HUDEP-2 (cell line): ENCODE measurements around the gene ANKLE2.

Experiments used
- DNase-seq, 76 experiments: peaks; one replicate each; lab custom pipeline; 2025; ENCODE audit not compliant: unreplicated experiment in 76 of 76; lab: John Stamatoyannopoulos, UW

ANKLE2 gene

GRCh38 chr12:132723015-132723763 lies 38.4 kb downstream of the ANKLE2 start:
- DNase-seq: no peak

DNA sequence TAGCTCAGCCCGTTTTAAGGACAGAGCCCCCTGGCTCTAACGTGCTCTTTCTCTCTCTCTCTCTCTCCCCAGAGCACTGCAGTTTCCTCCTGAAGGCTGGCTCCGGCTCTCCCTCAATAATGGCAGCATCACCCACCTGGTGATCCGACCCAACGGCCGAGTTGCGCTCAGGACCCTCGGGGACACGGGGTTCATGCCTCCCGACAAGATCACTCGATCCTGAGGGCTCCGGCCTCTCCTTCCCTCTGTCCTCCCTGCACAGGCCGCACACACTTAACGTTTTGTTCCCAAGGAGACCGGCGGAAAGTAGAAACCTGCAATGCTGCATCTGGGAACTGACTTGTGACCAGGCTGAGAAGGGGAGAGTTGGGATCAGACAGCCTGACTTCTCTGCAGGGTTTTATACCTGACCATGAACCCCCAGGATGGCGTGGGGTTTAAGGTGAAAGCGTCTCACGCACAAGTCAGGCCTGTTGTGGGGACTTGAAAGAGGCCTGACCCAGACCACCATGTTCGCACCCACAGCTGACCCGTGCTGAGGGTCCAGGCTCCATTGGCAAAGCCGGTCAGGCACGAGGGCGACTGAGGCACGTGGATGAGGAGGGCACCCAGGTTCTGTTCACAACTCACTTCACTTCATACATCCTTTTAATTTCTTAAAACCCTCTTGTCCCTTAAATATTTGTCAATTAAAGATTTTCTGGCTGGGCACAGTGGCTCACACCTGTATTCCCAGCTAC lies 40.9 kb downstream of the ANKLE2 start:
- no peak for DNase-seq

DNA sequence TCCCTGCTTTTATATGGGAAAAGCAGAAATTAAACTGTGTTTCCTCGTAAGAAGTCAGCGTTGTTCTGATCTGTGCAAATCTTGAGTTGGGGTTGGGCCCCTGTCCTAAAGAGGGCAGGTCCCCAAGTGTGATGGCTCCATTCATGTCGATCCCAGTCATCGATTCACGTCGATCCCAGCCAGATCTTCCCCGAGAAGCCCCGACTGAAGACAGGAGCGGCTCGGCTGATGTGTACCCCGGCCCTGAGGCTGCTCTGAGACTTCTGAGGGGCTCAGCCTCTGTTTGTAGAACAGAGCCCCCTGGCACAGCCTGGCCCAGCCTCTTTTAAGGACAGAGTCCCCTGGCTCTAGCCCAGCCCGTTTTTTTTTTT lies 41.7 kb downstream of the ANKLE2 start:
- DNase-seq: no peak

GRCh38 chr12:132719141-132719953 lies 42.3 kb downstream of the ANKLE2 start:
- DNase-seq: no peak

- DNase-seq: no peak
Observed at GRCh38 chr12:132718644-132719043, 43.0 kb downstream of the ANKLE2 start.

DNA sequence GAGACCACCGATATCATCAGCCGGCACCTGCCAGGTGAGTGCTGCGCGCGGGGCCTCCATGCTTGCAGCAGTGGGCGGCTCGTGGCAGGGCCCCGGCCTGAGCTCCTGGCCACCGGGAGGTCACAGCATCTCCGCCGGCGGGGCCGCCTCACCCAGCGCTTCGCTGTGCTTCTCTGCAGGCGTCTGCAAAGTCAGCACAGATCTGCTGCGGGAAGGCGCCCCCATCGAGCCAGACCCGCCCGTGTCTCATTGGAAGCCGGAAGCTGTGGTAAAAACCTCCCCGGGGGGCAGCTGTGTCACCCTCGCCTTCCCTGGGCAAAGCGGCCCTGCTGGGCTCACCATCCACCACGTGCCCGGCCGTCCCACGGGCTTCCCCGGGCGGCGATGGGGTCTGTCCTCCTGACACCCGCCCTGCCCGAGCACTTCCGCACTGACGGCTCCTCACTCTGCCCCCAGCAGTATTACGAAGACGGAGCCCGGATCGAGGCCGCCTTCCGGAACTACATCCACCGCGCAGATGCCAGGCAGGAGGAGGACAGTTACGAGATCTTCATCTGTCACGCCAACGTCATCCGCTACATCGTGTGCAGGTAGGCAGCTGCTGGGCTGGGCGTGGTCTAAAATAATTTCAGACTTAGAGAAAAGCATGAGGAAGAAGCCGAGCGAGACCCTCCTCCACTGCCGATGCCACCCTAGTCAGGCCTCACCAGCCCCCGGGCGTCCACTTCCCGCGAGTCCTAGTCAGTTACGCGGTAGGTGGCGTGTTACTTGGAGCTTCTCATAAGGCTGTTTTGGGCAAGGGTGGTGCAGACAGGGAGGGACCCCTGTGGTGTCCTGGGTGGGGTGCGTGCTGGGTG lies 43.9 kb downstream of the ANKLE2 start:
- DNase-seq: no peak

DNA sequence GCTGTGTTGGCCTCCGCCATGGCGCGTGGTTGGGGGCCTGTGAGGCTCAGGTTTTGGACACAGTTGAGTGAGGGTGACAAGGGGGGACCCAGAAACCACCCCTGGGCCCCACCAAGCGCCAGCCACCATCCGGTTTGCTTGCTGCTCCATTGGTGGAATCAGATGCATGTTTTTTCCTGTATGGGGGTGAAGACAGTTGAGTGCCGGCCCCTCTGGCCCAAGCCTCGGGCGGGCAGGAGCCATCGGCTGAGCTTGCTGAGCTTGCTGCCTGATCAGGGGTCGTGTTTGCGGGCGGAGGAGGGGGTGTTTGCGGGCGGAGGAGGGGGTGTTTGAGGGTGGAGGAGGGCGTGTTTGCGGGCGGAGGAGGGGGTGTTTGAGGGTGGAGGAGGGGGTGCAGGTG lies 44.6 kb downstream of the ANKLE2 start:
- DNase-seq: no peak

- no peak for DNase-seq
Observed at GRCh38 chr12:132716356-132716755, 45.3 kb downstream of the ANKLE2 start.

DNA sequence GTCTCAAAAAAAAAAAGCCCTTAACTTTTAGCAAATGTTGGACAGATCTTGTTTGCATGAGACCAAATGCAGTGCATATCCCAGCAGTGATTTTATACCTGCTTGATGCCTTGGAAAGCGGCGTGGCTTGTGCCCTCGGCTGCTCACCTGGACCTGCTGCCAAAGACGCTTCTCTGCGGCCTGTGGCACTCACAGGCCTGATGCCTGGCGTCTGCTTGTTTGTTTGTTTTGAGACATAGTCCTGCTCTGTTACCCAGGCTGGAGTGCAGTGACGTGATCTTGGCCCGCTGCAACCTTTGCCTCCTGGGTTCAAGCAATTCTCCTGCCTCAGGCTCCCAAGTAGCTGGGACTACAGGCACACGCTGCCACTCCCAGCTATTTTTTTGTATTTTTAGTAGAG lies 45.8 kb downstream of the ANKLE2 start:
- DNase-seq: no peak

DNA sequence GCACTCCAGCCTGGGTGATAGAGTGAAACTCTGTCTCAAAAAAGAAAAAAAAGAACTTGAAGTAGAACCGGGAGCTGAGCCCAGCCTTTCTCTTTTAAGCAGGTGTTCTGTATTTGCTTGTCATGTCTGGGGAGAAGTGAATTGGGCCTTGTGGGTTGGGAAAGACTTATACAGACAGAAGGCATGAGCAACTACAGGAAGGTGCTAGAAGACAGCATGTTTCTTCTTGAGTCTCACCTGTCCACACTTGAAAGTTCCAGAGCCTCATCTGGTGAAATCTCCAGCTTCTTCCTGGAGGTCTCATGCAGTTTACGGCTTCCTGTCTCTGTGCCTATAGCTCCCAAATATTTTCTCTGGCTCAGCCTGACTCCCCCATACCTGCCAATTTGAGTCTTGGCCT lies 48.5 kb downstream of the ANKLE2 start:
- no peak for DNase-seq

GRCh38 chr12:132711080-132711843 lies 50.4 kb downstream of the ANKLE2 start:
- DNase-seq: peak in 15 of 76 experiments; percentile 12 to 34 (median 18)

- peak in 70 of 76 experiments; percentile 6 to 81 (median 58) for DNase-seq
Observed at GRCh38 chr12:132710405-132711079, 51.1 kb downstream of the ANKLE2 start, which contains the start of gene PGAM5. TSS of gene PGAM5 (plus strand) at chr12:132710842. CDS start at chr12:132710877, 35 bp downstream.

GRCh38 chr12:132710043-132710404 lies 51.6 kb downstream of the ANKLE2 start:
- peak in 1 of 76 experiments; percentile 29 for DNase-seq

DNA sequence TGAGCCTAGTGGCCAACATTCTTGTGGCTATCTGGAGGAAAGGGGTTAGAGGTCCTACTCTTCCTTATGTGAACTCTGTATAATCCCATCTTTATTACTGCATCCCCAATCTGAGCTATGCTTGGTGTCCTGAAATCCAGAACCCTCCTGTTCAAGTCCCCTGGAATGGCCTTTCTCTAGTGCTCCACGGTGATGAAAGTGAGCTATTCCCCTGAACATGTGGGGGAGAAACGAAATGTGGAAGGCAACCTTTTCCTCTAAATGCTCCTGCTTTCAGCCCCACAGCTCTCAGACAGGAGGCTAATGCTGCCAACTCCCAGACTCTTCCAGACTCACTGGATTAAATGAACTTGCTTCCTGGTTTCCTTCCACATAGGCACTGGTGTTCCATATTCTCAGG lies 53.5 kb downstream of the ANKLE2 start:
- DNase-seq: no peak

DNA sequence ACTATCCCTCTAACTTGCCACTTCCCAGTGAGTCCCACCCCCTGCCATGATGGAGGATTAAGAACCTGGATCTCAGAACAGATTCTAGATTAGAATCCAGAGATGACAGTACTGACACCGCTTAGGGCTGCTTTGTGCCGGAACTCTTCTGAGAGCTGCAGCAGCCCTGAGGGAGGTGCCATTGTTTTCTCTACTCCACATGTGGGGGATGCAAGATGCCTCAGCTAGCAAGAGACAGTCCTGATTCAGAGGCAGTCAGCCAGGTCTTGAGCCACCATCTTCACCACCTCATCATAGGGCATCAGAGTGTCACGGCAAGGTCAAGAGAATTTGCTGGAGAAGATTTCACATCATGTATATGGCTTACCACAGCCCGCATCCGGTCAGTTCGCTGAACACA lies 54.4 kb downstream of the ANKLE2 start:
- no peak for DNase-seq

GRCh38 chr12:132703641-132704040 lies 58.0 kb downstream of the ANKLE2 start:
- DNase-seq: no peak

- no peak for DNase-seq
Observed at GRCh38 chr12:132702640-132703039, 59.0 kb downstream of the ANKLE2 start.

DNA sequence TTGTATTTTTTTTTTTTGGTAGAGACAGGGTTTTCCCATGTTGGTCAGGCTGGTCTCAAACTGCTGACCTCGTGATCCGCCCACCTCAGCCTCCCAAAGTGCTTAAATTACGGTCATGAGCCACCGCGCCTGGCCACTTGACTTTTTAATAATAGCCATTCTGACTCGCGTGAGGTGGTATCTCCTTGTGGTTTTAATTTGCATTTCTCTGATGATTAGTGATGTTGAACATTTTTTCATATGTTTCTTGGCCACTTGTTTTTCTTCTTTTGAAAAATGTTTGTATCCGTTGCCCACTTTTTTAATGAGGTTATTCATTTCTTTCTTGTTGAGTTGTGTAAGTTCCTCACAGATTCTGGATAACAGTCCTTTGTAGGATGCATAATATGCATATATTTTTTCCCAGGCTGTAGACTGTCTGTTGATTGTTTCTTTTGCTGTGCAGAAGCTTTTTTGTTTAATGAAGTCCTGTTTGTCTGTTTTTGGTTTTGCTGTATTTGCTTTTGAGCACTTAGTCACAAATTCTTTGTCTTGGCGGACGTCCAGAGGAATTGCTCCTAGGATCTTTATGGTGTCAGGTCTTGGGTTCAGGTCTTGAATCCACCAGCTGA lies 61.3 kb downstream of the ANKLE2 start:
- no peak for DNase-seq

GRCh38 chr12:132698341-132698740 lies 63.3 kb downstream of the ANKLE2 start:
- no peak for DNase-seq
